AG04450 (cell line): ENCODE data around the gene PBX1. TPM values are rescaled to one million over a fixed set of nuclear protein-coding genes. Genes with fewer than 3 reads are reported as not detected.

Experiments
- CTCF ChIA-PET: fragments of 300-600, 350-600 bp; formaldehyde crosslinking; extraction: SDS; loops from one replicate; lab custom pipeline; 2022; ENCODE audit warnings: antibody characterized with exemption, inconsistent platforms; lab: Charles Lee
- POLR2A ChIA-PET: fragments of 350-600 bp; formaldehyde crosslinking; extraction: SDS; loops from one replicate; lab custom pipeline; 2021; ENCODE audit warnings: antibody characterized with exemption, inconsistent platforms; lab: Yijun Ruan, JAX
- DNase-seq: peaks from one replicate; pipeline ENCODE4 v3.0.0-alpha.2; 2011; ENCODE audit warnings: low read depth, low spot score
- H3K27ac ChIP-seq: one replicate; pipeline ENCODE4 v1.5.1; 2012; ENCODE audit warnings: low read depth, low read length, control low read depth
- H3K27me3 ChIP-seq: one replicate; pipeline ENCODE4 v1.6.0; 2012; ENCODE audit warnings: low read length; ENCODE audit not compliant: control insufficient read depth, insufficient read depth
- H3K4me3 ChIP-seq: 2 replicates; pipeline ENCODE4 v1.5.1; 2011; ENCODE audit warnings: mild to moderate bottlenecking, low read depth, low read length, control low read depth
- H3K9me3 ChIP-seq: 2 replicates; pipeline ENCODE4 v1.5.1; 2012; ENCODE audit warnings: low read length; ENCODE audit not compliant: control insufficient read depth, insufficient read depth
- CTCF ChIP-seq: IDR thresholded peaks from 2 replicates; pipeline ENCODE4 v1.5.1; 2011; ENCODE audit warnings: low read depth, low read length, control low read depth, inconsistent platforms
- polyA plus RNA-seq: library from polyadenylated mRNA; depleted of rRNA; stranded (reverse); fragments of >200 nt; gene quantifications from 2 replicates; pipeline ENCODE4 v1.2.3, GENCODE V29; 2011

PBX1 gene
- polyA plus RNA-seq, 1 experiment: 49.9 TPM

GRCh38 chr1:164662955-164663354 lies 104.0 kb downstream of the PBX1 start:
- POLR2A ChIA-PET: no interaction called here
- Histone ChIP-seq H3K4me3 (no peak overlapping the region), H3K27ac (no peak overlapping the region), H3K27me3 (no peaks in the 10 kb centered on the region), H3K9me3 (no peaks in the 10 kb centered on the region)
- DNase-seq: no peak
- no peak for TF ChIP-seq CTCF
- CTCF ChIA-PET: no interaction called here

- no peaks in the 10 kb centered on the region for H3K27me3 ChIP-seq
- TF ChIP-seq CTCF: no peak
- no peak overlapping the region for H3K27ac ChIP-seq
- POLR2A ChIA-PET: no interaction called here
- peaks cover 3% of the 10 kb centered on the region; the same call in 1 of the 2 replicates for H3K9me3 ChIP-seq
- H3K4me3 ChIP-seq: no peak overlapping the region
- CTCF ChIA-PET: no interaction called here
- DNase-seq: no peak
These were observed 105.1 kb downstream of the PBX1 start for GRCh38 chr1:164664127-164664526.

- CTCF ChIA-PET: interaction anchor here (0.6 kb wide), 1 partner anchor 120 kb away, joined by 3 read pairs; no protein-coding TSS in a partner anchor
- no peak for DNase-seq
- no peak overlapping the region for H3K27ac ChIP-seq
- POLR2A ChIA-PET: no interaction called here
- no peak for TF ChIP-seq CTCF
- peaks cover 3% of the 10 kb centered on the region; the same call in 1 of the 2 replicates for H3K9me3 ChIP-seq
- H3K4me3 ChIP-seq: no peak overlapping the region
- no peaks in the 10 kb centered on the region for H3K27me3 ChIP-seq
These were observed 108.0 kb downstream of the PBX1 start for GRCh38 chr1:164667001-164667400.

GRCh38 chr1:164667600-164667999 lies 108.6 kb downstream of the PBX1 start:
- ChIA-PET CTCF (interaction anchor here (0.6 kb wide), 1 partner anchor 120 kb away, joined by 3 read pairs; no protein-coding TSS in a partner anchor), POLR2A (no interaction called here)
- TF ChIP-seq CTCF: no peak
- Histone ChIP-seq H3K27ac (no peak overlapping the region), H3K27me3 (no peaks in the 10 kb centered on the region), H3K4me3 (no peak overlapping the region), H3K9me3 (peaks cover 3% of the 10 kb centered on the region; the same call in 1 of the 2 replicates)
- DNase-seq: no peak

GRCh38 chr1:164668491-164669400 lies 109.8 kb downstream of the PBX1 start:
- Histone ChIP-seq H3K9me3 (peaks cover 3% of the 10 kb centered on the region; the same call in 1 of the 2 replicates), H3K27me3 (no peaks in the 10 kb centered on the region), H3K4me3 (no peak overlapping the region), H3K27ac (peak overlapping the region; percentile 4)
- ChIA-PET CTCF (no interaction called here), POLR2A (no interaction called here)
- no peak for DNase-seq
- TF ChIP-seq CTCF: no peak
